Prostate gland (tissue), 2 donors: ENCODE data around the gene ZNF503. TPM values are rescaled to one million over a fixed set of nuclear protein-coding genes. Genes with fewer than 3 reads are reported as not detected.

ENCODE experiments used
- DNase-seq: peaks from one replicate; pipeline ENCODE4 v3.0.0-alpha.2; 2019; ENCODE audit warnings: low spot score
- H3K27ac ChIP-seq, 2 donors: fragments of 200-600 bp; sonication (generic); 2 replicates each; pipeline ENCODE4 v1.5.1; 2017 to 2019
- H3K27me3 ChIP-seq: fragments of 200-600 bp; sonication (generic); replicated peaks from 2 replicates; pipeline ENCODE4 v1.5.1; 2019; ENCODE audit not compliant: insufficient read depth
- H3K36me3 ChIP-seq, 2 donors: fragments of 200-600 bp; sonication (generic); 1 replicate in 1 of 2; 2 replicates in 1 of 2; pipeline versions ENCODE4 v1.5.1 to v1.8.1; 2017 to 2019
- H3K4me1 ChIP-seq: fragments of 200-600 bp; sonication (generic); replicated peaks from 2 replicates; pipeline ENCODE4 v1.5.1; 2019
- H3K4me3 ChIP-seq, 2 donors: fragments of 200-600 bp; sonication (generic); 2 replicates each; pipeline ENCODE4 v1.5.1; 2017 to 2019
- H3K9me3 ChIP-seq: fragments of 200-600 bp; sonication (generic); 2 replicates; pipeline ENCODE4 v1.5.1; 2017
- POLR2A ChIP-seq: fragments of 450-650 bp; IDR thresholded peaks from one replicate; pipeline ENCODE4 v1.6.1; 2016; ENCODE audit warnings: antibody characterized with exemption, mild to moderate bottlenecking
- POLR2AphosphoS5 ChIP-seq: sonication (generic); formaldehyde crosslinking; IDR thresholded peaks from one replicate; pipeline ENCODE4 v1.6.1; 2017; ENCODE audit warnings: antibody characterized with exemption
- WGBS: methylation state at CpG from one replicate; pipeline ENCODE4 v1.1.5; 2018; 5-methylcytosine and 5-hydroxymethylcytosine counted together
- intact Hi-C: fragments of 100-400 bp; cut with DNase I; formaldehyde crosslinking; loops from one replicate; pipeline ENCODE4 v1.14.2; 2022
- total RNA-seq, 2 donors: library from RNA; depleted of rRNA; stranded (reverse); fragments of >200 nt; gene quantifications; one replicate each; pipeline ENCODE4 v1.1.0, GENCODE V29; 2016
- TF ChIP-seq, protein P1 (sequence below), 4 experiments: fragments of 200-600 bp in 2 of 4; fragments of 450-650 bp in 2 of 4; sonication (generic) in 2 of 4; IDR thresholded peaks; 1 replicate in 3 of 4; 2 replicates in 1 of 4; pipeline ENCODE4 v1.5.1; 2016 to 2019; ENCODE audit warnings: antibody characterized with exemption in 4 of 4, mild to moderate bottlenecking in 2 of 4, moderate library complexity in 2 of 4

Gene ZNF503
- total RNA-seq, 2 donors from 2014 or later, result 23.9 to 33.7 TPM

DNA sequence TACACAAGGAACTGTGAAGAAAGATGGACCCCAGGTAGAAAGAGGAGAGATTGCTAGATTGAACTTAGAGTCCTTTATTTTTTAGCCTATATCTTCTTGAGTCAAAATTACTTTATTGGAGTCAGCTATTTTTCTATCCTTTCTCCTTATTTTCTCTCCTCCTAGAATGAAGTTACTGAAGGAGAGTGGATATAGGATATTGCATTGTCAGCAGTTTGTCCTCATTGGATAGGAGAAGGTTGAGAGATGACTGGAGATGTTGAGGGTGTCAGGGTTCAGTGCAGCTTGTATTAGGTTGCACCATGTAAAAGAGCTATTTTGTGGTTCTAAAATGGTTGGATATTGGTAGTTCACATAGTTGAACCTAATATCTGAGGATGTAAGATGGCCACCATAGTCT, 35.3 kb upstream of the ZNF503 start:
- no peak for DNase-seq
- intact Hi-C loops, result no loop called here
- Histone ChIP-seq H3K4me1 (no peaks in the 10 kb centered on the region), H3K4me3 (no peak overlapping the region), H3K9me3 (no peaks in the 10 kb centered on the region), H3K27me3 (no peaks in the 10 kb centered on the region), H3K36me3 (no peaks in the 10 kb centered on the region), H3K27ac (no peak overlapping the region)
- TF ChIP-seq POLR2AphosphoS5, result no peak
- no peak for TF ChIP-seq POLR2A

DNA sequence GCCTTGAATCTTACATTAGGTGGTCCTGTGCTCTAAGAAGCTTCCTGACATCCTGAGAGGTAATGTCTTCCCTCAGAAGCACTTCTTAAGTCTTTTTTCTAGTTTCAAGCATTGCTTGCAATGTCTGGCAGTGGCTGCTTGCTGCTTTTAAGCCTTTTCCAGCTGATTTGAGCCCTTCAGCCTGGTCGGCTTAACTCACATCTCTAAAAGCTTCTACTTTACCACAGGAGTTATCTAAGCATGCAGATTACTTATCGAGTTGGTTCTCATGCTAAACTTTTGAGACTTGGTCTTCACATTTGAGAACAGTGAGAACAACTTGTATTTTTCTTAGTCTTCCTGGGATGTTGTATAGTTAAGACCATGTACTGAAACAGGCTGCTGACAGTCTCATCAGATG, 33.7 kb upstream of the ZNF503 start:
- H3K36me3 ChIP-seq, result no peaks in the 10 kb centered on the region
- no peaks in the 10 kb centered on the region for H3K9me3 ChIP-seq
- no peak overlapping the region for H3K4me3 ChIP-seq
- WGBS, result 85% methylated on average over 2 of the region's 2 CpGs
- DNase-seq, result no peak
- no peaks in the 10 kb centered on the region for H3K27me3 ChIP-seq
- H3K4me1 ChIP-seq, result no peaks in the 10 kb centered on the region
- intact Hi-C loops, result no loop called here
- no peak overlapping the region for H3K27ac ChIP-seq
- TF ChIP-seq, protein P1, sequence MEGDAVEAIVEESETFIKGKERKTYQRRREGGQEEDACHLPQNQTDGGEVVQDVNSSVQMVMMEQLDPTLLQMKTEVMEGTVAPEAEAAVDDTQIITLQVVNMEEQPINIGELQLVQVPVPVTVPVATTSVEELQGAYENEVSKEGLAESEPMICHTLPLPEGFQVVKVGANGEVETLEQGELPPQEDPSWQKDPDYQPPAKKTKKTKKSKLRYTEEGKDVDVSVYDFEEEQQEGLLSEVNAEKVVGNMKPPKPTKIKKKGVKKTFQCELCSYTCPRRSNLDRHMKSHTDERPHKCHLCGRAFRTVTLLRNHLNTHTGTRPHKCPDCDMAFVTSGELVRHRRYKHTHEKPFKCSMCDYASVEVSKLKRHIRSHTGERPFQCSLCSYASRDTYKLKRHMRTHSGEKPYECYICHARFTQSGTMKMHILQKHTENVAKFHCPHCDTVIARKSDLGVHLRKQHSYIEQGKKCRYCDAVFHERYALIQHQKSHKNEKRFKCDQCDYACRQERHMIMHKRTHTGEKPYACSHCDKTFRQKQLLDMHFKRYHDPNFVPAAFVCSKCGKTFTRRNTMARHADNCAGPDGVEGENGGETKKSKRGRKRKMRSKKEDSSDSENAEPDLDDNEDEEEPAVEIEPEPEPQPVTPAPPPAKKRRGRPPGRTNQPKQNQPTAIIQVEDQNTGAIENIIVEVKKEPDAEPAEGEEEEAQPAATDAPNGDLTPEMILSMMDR (IDR thresholded peaks at IDR 0.05), result no peak
- TF ChIP-seq POLR2AphosphoS5 (no peak), POLR2A (no peak)

DNA sequence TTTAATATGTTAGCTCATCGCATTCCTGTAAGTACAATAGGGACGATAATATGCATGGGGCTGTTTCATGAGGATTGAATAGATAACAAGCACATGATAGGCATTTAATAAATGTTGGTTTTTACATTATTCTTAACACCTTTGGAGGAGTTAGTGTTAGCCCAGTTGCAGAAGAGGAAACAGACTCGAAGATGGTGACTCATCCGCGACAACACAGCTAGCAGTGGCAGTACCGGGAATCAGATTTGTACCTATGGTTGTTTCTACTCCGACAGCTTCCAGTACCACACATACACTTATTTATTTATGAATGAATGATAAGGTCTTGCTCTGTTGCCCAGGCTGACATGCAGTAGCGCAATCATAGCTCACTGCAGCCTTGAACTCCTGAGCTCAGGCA, 32.7 kb upstream of the ZNF503 start:
- TF ChIP-seq, protein P1 (IDR thresholded peaks at IDR 0.05), result no peak
- TF ChIP-seq POLR2AphosphoS5, result no peak
- no peak for TF ChIP-seq POLR2A
- Histone ChIP-seq H3K27me3 (no peaks in the 10 kb centered on the region), H3K4me1 (no peaks in the 10 kb centered on the region), H3K27ac (no peak overlapping the region), H3K36me3 (no peaks in the 10 kb centered on the region), H3K9me3 (no peaks in the 10 kb centered on the region), H3K4me3 (no peak overlapping the region)
- WGBS, result 93% methylated on average over 8 of the region's 8 CpGs
- intact Hi-C loops, result no loop called here
- no peak for DNase-seq

DNA sequence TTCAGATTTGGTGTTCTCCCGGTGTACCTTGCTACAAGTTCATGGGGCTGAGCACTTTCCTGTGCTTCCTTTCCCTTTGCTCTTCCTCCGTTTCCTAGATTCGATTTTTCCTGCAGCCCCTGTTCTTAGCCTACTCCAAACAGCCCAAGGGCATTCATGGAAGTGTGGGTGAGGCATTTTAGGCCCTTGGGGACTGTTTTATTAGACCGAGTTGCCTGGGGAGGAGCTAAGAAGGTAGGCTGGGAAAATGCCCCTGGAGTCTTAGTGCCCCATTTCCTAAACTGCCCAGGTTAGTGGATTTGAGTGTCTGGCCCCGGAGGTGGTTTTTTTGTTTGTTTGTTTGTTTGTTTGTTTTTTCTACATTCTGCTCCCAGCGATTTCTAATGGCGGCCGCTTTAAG, 31.7 kb upstream of the ZNF503 start:
- no peaks in the 10 kb centered on the region for H3K4me1 ChIP-seq

DNA sequence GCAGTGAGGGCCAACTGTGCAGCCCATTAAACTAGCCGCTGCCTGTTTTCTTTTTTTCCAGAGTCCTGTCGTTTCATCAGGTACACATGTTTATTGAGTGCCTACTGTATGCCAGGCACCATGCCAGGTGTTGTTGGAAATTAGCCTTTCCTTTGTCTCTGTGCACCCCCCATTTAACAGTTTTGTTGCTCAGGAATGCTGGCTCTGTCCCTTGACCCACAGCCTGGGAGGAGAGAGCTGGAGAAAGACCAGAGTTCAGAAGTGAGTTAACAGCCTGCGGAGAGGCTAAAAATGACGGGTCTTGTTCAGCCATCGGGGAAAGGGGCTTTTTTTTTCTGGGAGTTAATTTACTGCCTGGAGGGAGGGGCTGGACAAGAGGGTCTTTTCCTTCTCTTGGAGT, 31.2 kb upstream of the ZNF503 start:
- intact Hi-C loops, result no loop called here
- no peaks in the 10 kb centered on the region for H3K36me3 ChIP-seq
- 80% methylated on average over 5 of the region's 5 CpGs for WGBS
- no peak for DNase-seq
- H3K4me3 ChIP-seq, result no peak overlapping the region
- no peaks in the 10 kb centered on the region for H3K27me3 ChIP-seq
- TF ChIP-seq, protein P1 (IDR thresholded peaks at IDR 0.05), result no peak
- TF ChIP-seq POLR2AphosphoS5 (no peak), POLR2A (no peak)
- no peaks in the 10 kb centered on the region for H3K9me3 ChIP-seq
- H3K27ac ChIP-seq, result no peak overlapping the region
- no peaks in the 10 kb centered on the region for H3K4me1 ChIP-seq

More for the DNA sequence above, 31.7 kb upstream of the ZNF503 start:
- H3K4me3 ChIP-seq, result no peak overlapping the region
- H3K36me3 ChIP-seq, result no peaks in the 10 kb centered on the region
- DNase-seq, result no peak
- no peaks in the 10 kb centered on the region for H3K27me3 ChIP-seq
- no peak overlapping the region for H3K27ac ChIP-seq
- WGBS, result 79% methylated on average over 8 of the region's 8 CpGs
- intact Hi-C loops, result no loop called here
- TF ChIP-seq, protein P1 (IDR thresholded peaks at IDR 0.05), result no peak
- no peak for TF ChIP-seq POLR2AphosphoS5
- no peak for TF ChIP-seq POLR2A
- no peaks in the 10 kb centered on the region for H3K9me3 ChIP-seq
